CD4-positive, alpha-beta T cell (primary cell): ENCODE results near the gene IFFO2. TPM values are rescaled to one million over a fixed set of nuclear protein-coding genes. Genes with fewer than 3 reads are reported as not detected.

Source experiments
- ATAC-seq: fragments of 200-7000 bp; cut with Tn5 transposase; one replicate; pipeline ENCODE4 v1.10.0; 2022; ENCODE audit warnings: mild to moderate bottlenecking; ENCODE audit not compliant: poor library complexity
- CTCF ChIA-PET: fragments of 350-600 bp; sonication (Branson Sonifier 250); formaldehyde crosslinking; loops from one replicate; lab custom pipeline; 2021; ENCODE audit warnings: antibody characterized with exemption, inconsistent platforms; lab: Charles Lee
- POLR2A ChIA-PET: fragments of 350-600 bp; sonication (Branson Sonifier 250); formaldehyde crosslinking; loops from one replicate; lab custom pipeline; 2021; ENCODE audit warnings: antibody characterized with exemption, inconsistent platforms; lab: Charles Lee
- DNase-seq, 14 experiments: peaks; one replicate each; pipeline ENCODE4 v3.0.0-alpha.2; 2013 to 2020; ENCODE audit warnings: mixed read lengths in 2 of 14
- H3K27ac ChIP-seq, 2 donors: one replicate each; pipeline versions ENCODE4 v1.5.1 to v1.7.0; 2013; ENCODE audit warnings: low read length in 2 of 2, low read depth in 1 of 2, mild to moderate bottlenecking in 1 of 2
- H3K27me3 ChIP-seq, 2 experiments: 1 replicate in 1 of 2; 2 replicates in 1 of 2; pipeline versions ENCODE4 v1.6.1 to v1.7.0; 2013; ENCODE audit warnings: low read length in 2 of 2, control low read depth in 1 of 2, mild to moderate bottlenecking in 1 of 2, moderate library complexity in 1 of 2; ENCODE audit not compliant: insufficient read depth in 2 of 2, control insufficient read depth in 1 of 2
- H3K36me3 ChIP-seq: one replicate; pipeline ENCODE4 v1.6.1; 2013; ENCODE audit warnings: low read length, control low read depth; ENCODE audit not compliant: insufficient read depth
- H3K4me1 ChIP-seq: one replicate; pipeline ENCODE4 v1.6.1; 2013; ENCODE audit warnings: low read length, control low read depth; ENCODE audit not compliant: insufficient read depth
- H3K4me3 ChIP-seq: one replicate; pipeline ENCODE4 v1.5.1; 2013; ENCODE audit warnings: mild to moderate bottlenecking, low read length, moderate library complexity
- H3K9me3 ChIP-seq, 2 experiments: 1 replicate in 1 of 2; 2 replicates in 1 of 2; pipeline versions ENCODE4 v1.6.1 to v1.7.0; 2013; ENCODE audit warnings: low read length in 2 of 2, mild to moderate bottlenecking in 2 of 2, control low read depth in 1 of 2, moderate library complexity in 1 of 2; ENCODE audit not compliant: control insufficient read depth in 1 of 2, insufficient read depth in 1 of 2
- H3K27ac Mint-ChIP-seq: one replicate; pipeline ENCODE4 v1.8.0; 2020; ENCODE audit warnings: mixed read lengths
- H3K27me3 Mint-ChIP-seq: one replicate; pipeline ENCODE4 v1.8.0; 2021; ENCODE audit warnings: mixed read lengths
- H3K36me3 Mint-ChIP-seq: one replicate; pipeline ENCODE4 v1.8.0; 2021; ENCODE audit warnings: low read depth, mixed read lengths
- H3K4me1 Mint-ChIP-seq: one replicate; pipeline ENCODE4 v1.8.0; 2021; ENCODE audit warnings: low read depth, mixed read lengths
- H3K4me3 Mint-ChIP-seq: one replicate; pipeline ENCODE4 v1.8.0; 2020; ENCODE audit warnings: mild to moderate bottlenecking, mixed read lengths
- H3K9me3 Mint-ChIP-seq: one replicate; pipeline ENCODE4 v1.8.0; 2020; ENCODE audit warnings: mixed read lengths
- intact Hi-C, 2 experiments: fragments of 100-400 bp; cut with DNase I in 1 of 2; cut with micrococcal nuclease in 1 of 2; formaldehyde crosslinking; loops; one replicate each; pipeline versions ENCODE4 v1.15.1 to v1.9.0; 2023 to 2025; cut with DNase I, micrococcal nuclease
- total RNA-seq, 174 experiments: library from RNA in 2 of 174; stranded (reverse) in 2 of 174; gene quantifications; one replicate each; pipeline ENCODE4 v1.2.3 and lab custom pipeline; 2021 to 2026
- TF ChIP-seq, protein P1 (sequence below): fragments of 200-600 bp; IDR thresholded peaks from one replicate; pipeline ENCODE4 v1.8.0; 2022; ENCODE audit warnings: antibody characterized with exemption, mild to moderate bottlenecking

Gene IFFO2
- total RNA-seq, 2 experiments from 2014 or later, result 106 to 112 TPM

DNA sequence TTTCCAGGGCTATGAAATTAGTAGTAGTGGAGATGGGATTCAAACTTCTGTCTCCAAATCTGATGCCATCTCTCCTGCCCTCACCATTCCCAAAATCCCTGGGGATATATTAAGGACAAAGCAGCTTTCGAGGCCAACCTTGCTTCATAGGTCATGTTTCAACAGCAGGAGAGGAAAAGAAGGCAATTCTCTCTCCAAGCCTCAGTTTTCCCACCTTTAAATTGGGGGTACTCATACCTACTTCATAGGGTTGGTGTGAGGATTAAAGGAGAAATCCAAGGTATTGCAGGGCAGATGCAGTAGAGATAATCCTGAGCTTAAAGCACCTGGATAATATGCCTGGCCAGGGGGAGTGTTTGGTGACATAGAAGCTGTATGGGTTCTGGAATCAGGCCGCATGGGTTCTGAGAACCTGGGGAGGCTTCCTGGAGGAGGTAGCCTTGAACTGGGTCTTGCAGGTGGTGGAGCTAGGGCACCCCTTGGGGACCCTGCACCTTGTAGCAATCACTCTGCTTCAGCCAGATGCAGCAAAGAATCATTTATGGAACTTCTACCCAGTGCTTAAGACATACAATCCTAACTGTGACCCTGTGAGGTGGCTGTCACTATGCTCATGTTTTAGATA is 10.7 kb upstream of the IFFO2 start:
- no peaks in the 10 kb centered on the region for H3K27me3 Mint-ChIP-seq
- no peaks in the 10 kb centered on the region for H3K4me1 Mint-ChIP-seq
- TF ChIP-seq, protein P1, sequence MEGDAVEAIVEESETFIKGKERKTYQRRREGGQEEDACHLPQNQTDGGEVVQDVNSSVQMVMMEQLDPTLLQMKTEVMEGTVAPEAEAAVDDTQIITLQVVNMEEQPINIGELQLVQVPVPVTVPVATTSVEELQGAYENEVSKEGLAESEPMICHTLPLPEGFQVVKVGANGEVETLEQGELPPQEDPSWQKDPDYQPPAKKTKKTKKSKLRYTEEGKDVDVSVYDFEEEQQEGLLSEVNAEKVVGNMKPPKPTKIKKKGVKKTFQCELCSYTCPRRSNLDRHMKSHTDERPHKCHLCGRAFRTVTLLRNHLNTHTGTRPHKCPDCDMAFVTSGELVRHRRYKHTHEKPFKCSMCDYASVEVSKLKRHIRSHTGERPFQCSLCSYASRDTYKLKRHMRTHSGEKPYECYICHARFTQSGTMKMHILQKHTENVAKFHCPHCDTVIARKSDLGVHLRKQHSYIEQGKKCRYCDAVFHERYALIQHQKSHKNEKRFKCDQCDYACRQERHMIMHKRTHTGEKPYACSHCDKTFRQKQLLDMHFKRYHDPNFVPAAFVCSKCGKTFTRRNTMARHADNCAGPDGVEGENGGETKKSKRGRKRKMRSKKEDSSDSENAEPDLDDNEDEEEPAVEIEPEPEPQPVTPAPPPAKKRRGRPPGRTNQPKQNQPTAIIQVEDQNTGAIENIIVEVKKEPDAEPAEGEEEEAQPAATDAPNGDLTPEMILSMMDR, result no peak
- no peaks in the 10 kb centered on the region for H3K4me1 ChIP-seq
- H3K9me3 Mint-ChIP-seq, result no peaks in the 10 kb centered on the region
- intact Hi-C loops, result no loop called here
- no peak overlapping the region for H3K4me3 Mint-ChIP-seq
- no peaks in the 10 kb centered on the region for H3K9me3 ChIP-seq
- H3K27ac Mint-ChIP-seq, result no peak overlapping the region
- H3K27me3 ChIP-seq, result no peaks in the 10 kb centered on the region
- DNase-seq, result no peak
- ATAC-seq, result no peak
- no peak overlapping the region for H3K27ac ChIP-seq
- POLR2A ChIA-PET, result interaction anchor here (0.9 kb wide), 1 partner anchor 43 kb away, joined by 3 read pairs; no protein-coding TSS in a partner anchor
- no peak overlapping the region for H3K4me3 ChIP-seq
- no peaks in the 10 kb centered on the region for H3K36me3 Mint-ChIP-seq
- CTCF ChIA-PET, result interaction anchor here (0.7 to 1.8 kb wide), 3 partner anchors 15 to 60 kb away, joined by 3 to 8 read pairs (median 7); no protein-coding TSS in a partner anchor
- no peaks in the 10 kb centered on the region for H3K36me3 ChIP-seq

DNA sequence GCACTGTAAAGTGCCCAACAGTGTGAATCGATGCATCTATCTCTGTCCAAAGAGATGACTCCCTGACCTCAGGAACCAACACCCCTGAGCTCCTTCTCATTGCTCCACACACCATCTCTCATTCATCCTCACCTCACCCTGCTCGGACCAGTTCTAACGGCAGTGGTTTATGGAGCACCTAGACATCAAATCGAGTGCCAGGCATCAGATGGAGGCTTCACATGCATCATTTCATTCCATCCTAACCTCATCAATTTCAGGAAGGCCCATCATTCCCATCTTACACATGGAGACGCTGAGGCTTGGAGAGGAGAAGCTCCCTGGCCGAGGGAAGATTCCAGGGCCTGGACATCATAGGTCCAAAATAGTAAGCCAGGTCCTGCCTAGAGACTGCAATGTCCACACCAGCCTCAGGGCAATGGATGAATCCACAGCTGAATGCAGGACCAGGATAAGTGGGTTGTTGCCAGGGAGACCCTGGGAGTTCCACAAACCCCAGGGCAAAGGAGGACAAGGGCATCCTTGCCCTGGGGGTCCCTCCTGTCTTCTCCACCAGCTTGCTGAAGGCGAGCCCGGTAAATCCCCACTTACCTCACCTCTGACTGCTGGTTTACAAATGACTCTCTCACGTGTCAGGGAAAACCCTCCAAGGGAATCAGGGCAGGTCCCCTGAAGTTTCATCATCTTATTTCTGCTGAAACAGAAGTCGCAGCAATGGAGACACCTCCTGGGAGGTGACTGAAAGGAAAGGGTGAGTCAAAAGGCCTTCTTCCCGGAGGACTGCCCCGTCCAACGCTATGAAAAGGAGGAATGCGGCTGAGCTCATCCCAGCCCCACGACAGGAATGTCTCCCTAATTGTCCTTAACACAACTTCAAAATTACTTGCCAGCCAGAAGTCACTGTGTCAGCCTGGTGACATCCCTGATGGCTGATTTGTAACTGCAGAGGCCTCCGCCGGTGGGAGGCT is 9.0 kb upstream of the IFFO2 start:
- Histone ChIP-seq H3K4me3 (no peak overlapping the region), H3K27ac (no peak overlapping the region), H3K36me3 (no peaks in the 10 kb centered on the region), H3K9me3 (no peaks in the 10 kb centered on the region), H3K27me3 (no peaks in the 10 kb centered on the region), H3K4me1 (no peaks in the 10 kb centered on the region)
- intact Hi-C loops, result no loop called here
- CTCF ChIA-PET, result interaction anchor here (1.8 kb wide), 1 partner anchor 52 kb away, joined by 6 read pairs; no protein-coding TSS in a partner anchor
- DNase-seq, result peak in 1 of 14 experiments; percentile 36
- POLR2A ChIA-PET, result no interaction called here
- no peak for ATAC-seq
- H3K4me3 Mint-ChIP-seq, result no peak overlapping the region
- H3K9me3 Mint-ChIP-seq, result no peaks in the 10 kb centered on the region
- H3K4me1 Mint-ChIP-seq, result peaks cover 3% of the 10 kb centered on the region
- H3K36me3 Mint-ChIP-seq, result no peaks in the 10 kb centered on the region
- TF ChIP-seq, protein P1, result no peak
- H3K27ac Mint-ChIP-seq, result no peak overlapping the region
- no peaks in the 10 kb centered on the region for H3K27me3 Mint-ChIP-seq

DNA sequence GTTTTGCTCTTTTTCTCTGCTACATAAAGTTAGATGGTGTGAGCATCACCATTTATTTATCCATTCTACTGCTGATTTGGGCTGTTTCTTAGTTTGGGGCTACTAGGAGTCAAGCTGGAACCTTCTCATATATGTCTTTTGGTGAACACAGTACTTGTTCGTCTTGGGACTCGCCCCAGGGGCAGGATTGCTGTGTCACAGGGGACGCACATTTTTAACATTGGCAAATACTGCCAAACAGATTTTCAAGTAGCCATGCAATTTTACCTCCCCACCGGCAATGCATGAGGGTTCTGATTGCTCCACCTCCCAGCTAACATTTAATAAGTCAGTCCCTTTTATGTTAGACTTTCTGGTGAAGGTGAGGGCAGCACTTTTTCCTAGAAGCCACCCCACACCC is 7.5 kb upstream of the IFFO2 start:
- Histone ChIP-seq H3K4me1 (no peaks in the 10 kb centered on the region), H3K27me3 (no peaks in the 10 kb centered on the region), H3K9me3 (no peaks in the 10 kb centered on the region), H3K36me3 (no peaks in the 10 kb centered on the region), H3K4me3 (no peak overlapping the region), H3K27ac (no peak overlapping the region)
- ChIA-PET CTCF (interaction anchor here (2.4 kb wide), 1 partner anchor 57 kb away, joined by 10 read pairs; no protein-coding TSS in a partner anchor), POLR2A (interaction anchor here (0.6 to 0.9 kb wide), 2 partner anchors 37 to 40 kb away, joined by 3 read pairs; no protein-coding TSS in a partner anchor)
- Mint-ChIP-seq H3K9me3 (no peaks in the 10 kb centered on the region), H3K4me3 (no peak overlapping the region), H3K4me1 (peaks cover 10% of the 10 kb centered on the region), H3K27ac (no peak overlapping the region), H3K27me3 (no peaks in the 10 kb centered on the region), H3K36me3 (no peaks in the 10 kb centered on the region)
- intact Hi-C loops, result no loop called here
- DNase-seq (no peak), ATAC-seq (no peak)
- TF ChIP-seq, protein P1, result no peak
